ENCODE results near the gene CDC14A.

Gene CDC14A

DNA sequence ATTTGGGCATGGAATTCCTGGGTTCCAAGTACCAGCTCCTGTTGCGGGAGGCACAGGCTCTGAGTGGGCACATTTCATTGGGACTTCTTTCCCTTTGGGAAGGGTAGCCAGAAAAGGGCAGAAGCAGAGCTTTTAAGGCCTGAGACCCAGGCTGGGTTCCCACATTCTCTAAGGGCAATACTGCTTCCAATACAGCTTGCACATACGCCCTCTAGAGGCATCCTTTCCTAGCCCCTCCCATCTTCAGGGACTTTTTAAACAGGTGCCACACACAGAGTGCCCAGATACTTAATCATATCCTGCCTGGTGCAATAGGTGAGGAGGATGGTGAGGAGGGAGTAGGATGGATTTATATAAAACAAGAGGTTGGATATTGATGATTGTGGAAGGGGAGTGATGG is 191.3 kb downstream of the CDC14A start:
- DNase-seq = no peak

DNA sequence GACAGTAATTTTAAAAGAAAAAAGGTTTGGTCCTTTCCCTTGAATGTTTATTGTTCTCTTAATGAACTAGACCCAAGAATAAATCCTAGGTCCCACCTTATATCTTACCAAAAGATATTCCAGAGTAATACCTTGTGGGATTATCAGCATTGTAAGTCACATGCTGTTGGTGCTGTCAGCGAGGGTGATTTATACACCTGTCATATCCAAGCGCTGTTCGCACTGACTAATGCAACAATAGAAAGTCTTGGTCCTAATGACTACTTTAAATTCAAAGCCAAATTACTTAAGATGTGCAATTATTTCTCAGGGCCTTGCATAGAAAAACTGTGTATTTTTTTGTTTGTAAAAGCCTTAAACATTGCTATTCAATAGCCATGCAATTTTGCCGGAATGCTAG is 192.5 kb downstream of the CDC14A start:
- no peak for DNase-seq

GRCh38 chr1:100545855-100546254 is 193.5 kb downstream of the CDC14A start:
- DNase-seq = no peak

DNA sequence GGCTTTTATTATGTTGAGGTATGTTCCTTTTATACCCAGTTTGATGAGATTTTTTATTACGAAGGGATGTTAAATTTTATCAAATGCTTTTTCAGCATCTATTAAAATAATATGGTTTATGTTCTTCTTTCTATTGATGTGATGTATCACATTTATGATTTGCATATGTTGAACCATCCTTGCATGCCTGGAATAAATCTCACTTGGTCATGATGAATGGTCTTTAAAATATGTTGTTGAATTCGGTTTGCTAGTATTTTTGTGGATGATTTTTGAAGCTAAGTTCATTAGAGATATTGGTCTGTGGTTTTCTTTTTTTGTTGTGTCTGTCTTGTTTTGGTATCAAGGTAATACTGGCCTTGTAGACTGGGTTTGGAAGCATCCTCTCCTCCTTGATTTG is 199.7 kb downstream of the CDC14A start:
- no peak for DNase-seq

GRCh38 chr1:100552922-100553321 is 200.6 kb downstream of the CDC14A start:
- no peak for DNase-seq

DNA sequence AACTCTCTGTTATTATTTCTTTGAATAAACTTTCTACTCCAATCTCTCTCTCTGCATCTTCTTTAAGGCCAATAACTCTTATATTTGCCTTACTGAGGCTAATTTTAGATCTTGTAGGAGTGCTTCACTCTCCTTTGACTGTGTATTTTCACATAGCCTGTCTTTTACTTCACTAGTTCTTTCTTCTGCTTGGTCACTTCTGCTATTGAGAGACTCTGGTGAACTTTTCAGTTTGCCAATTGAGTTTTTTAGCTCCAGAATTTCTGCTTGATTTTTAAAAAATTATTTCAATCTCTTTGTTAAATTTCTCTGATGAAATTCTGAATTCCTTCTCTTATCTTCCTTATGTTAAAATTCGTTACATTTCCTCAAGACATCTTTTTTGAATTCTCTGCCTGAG is 203.9 kb downstream of the CDC14A start:
- no peak for DNase-seq

- no peak for DNase-seq
These were observed 204.8 kb downstream of the CDC14A start for GRCh38 chr1:100556925-100557605.

- DNase-seq = no peak
These were observed 205.3 kb downstream of the CDC14A start for GRCh38 chr1:100557606-100557953.

GRCh38 chr1:100565533-100565932 is 213.2 kb downstream of the CDC14A start:
- no peak for DNase-seq

- DNase-seq = no peak
These were observed 213.8 kb downstream of the CDC14A start for GRCh38 chr1:100565937-100566699.

DNA sequence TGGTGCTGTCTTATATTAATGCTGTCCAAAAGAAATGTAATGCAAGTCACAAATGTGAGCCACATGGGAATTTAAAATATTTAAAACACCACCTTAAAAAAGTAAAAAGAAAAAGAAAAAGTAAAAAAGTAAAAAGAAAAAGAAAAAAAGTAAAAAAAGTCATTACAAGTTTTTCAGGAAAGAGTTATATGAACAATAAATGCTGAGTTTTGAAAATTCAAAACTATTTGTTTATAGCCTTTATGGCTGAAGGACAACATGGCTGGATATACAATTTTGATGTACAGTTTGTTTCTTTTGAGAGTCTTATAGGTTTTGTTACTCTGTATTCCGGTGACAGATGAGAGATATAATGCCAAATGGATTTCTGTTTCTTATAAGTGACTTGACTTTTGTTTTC is 214.8 kb downstream of the CDC14A start:
- DNase-seq = no peak
